ENCODE data around the gene CHSY1. TPM values are rescaled to one million over a fixed set of nuclear protein-coding genes. Genes with fewer than 3 reads are reported as not detected.

CHSY1 gene
- total and polyA plus RNA-seq, 2 donors (not counting 1 experiment from before 2014, with no cell fraction given), result 4.7 to 20.3 TPM

GRCh38 chr15:101182215-101182614, 69.6 kb downstream of the CHSY1 start:
- Mint-ChIP-seq H3K9me3 (ENCODE audit: insufficient read depth) (no peaks in the 10 kb centered on the region), H3K27ac (no peak overlapping the region), H3K4me3 (no peak overlapping the region), H3K27me3 (no peaks in the 10 kb centered on the region), H3K4me1 (peaks cover 1% of the 10 kb centered on the region)
- intact Hi-C loops (cut with micrococcal nuclease), result no loop called here
- H3K4me2 ChIP-seq (replicated peaks; ENCODE audit: low read depth, low read length, poor library complexity, severe bottlenecking), result no peak overlapping the region
- no peak for TF ChIP-seq EZH2 (IDR thresholded peaks at IDR 0.05; ENCODE audit: borderline replicate concordance, insufficient read depth, low read depth, low read length, poor library complexity, severe bottlenecking)
- no peak for TF ChIP-seq CTCF (IDR thresholded peaks at IDR 0.05)
- peaks cover 17% of the 10 kb centered on the region for H4K20me1 ChIP-seq (ENCODE audit: control insufficient read depth, insufficient read depth, low read length, poor library complexity, severe bottlenecking)
- H3K4me3 ChIP-seq (ENCODE audit: control extremely low read depth in 1 of 5, extremely low read depth in 1 of 5, insufficient read depth in 1 of 5, low read depth in 2 of 5, low read length in 4 of 5), result no peak overlapping the region
- H3K79me2 ChIP-seq (ENCODE audit: control insufficient read depth, insufficient read depth, low read length), result peaks cover 30% of the 10 kb centered on the region
- peaks cover 0 to 21% of the 10 kb centered on the region in 2 experiments for H3K36me3 ChIP-seq (replicated peaks in 1 of 2; ENCODE audit: control extremely low read depth in 1 of 2, control insufficient read depth in 1 of 2, extremely low read depth in 1 of 2, insufficient read depth in 2 of 2, low read length in 1 of 2)
- H3K9ac ChIP-seq (ENCODE audit: low read length), result no peak overlapping the region
- ATAC-seq (ENCODE audit: low read depth) (no peak), DNase-seq (no peak)
- H2AFZ ChIP-seq (ENCODE audit: insufficient read depth, low read depth, low read length, poor library complexity, severe bottlenecking), result no peak overlapping the region
- H3K27ac ChIP-seq (ENCODE audit: low read length in 2 of 2), result no peak overlapping the region
- CTCF ChIA-PET, result no interaction called here
- H3K27me3 ChIP-seq (replicated peaks in 1 of 4; ENCODE audit: control extremely low read depth in 1 of 4, control insufficient read depth in 3 of 4, insufficient read depth in 4 of 4, low read length in 3 of 4), result no peaks in the 10 kb centered on the region
- POLR2A ChIA-PET, result no interaction called here
- H3K9me3 ChIP-seq (ENCODE audit: control extremely low read depth in 1 of 3, control insufficient read depth in 2 of 3, insufficient read depth in 1 of 3, low read length in 2 of 3), result no peaks in the 10 kb centered on the region
- no peaks in the 10 kb centered on the region for H3K4me1 ChIP-seq (ENCODE audit: control insufficient read depth in 2 of 2, insufficient read depth in 2 of 2, low read length in 2 of 2)
- 75% methylated on average over 4 of the region's 4 CpGs for WGBS (ENCODE audit: insufficient coverage)

- H3K4me1 Mint-ChIP-seq, result peaks cover 6% of the 10 kb centered on the region
- ATAC-seq (ENCODE audit: low read depth), result no peak
Measured at GRCh38 chr15:101181349-101181748, 70.5 kb downstream of the CHSY1 start.

More at GRCh38 chr15:101181349-101181748, 70.5 kb downstream of the CHSY1 start:
- no peak overlapping the region for H3K4me3 ChIP-seq (ENCODE audit: control extremely low read depth in 1 of 5, extremely low read depth in 1 of 5, insufficient read depth in 1 of 5, low read depth in 2 of 5, low read length in 4 of 5)
- no peak overlapping the region for H3K27ac Mint-ChIP-seq
- H3K36me3 ChIP-seq (replicated peaks in 1 of 2; ENCODE audit: control extremely low read depth in 1 of 2, control insufficient read depth in 1 of 2, extremely low read depth in 1 of 2, insufficient read depth in 2 of 2, low read length in 1 of 2), result peaks cover 0 to 21% of the 10 kb centered on the region in 2 experiments
- H3K9me3 ChIP-seq (ENCODE audit: control extremely low read depth in 1 of 3, control insufficient read depth in 2 of 3, insufficient read depth in 1 of 3, low read length in 2 of 3), result no peaks in the 10 kb centered on the region
- intact Hi-C loops (cut with micrococcal nuclease), result no loop called here
- TF ChIP-seq CTCF (IDR thresholded peaks at IDR 0.05) (no peak), EZH2 (IDR thresholded peaks at IDR 0.05; ENCODE audit: borderline replicate concordance, insufficient read depth, low read depth, low read length, poor library complexity, severe bottlenecking) (no peak)
- H3K4me1 ChIP-seq (ENCODE audit: control insufficient read depth in 2 of 2, insufficient read depth in 2 of 2, low read length in 2 of 2), result peaks cover 0 to 2% of the 10 kb centered on the region in 2 donors
- peaks cover 17% of the 10 kb centered on the region for H4K20me1 ChIP-seq (ENCODE audit: control insufficient read depth, insufficient read depth, low read length, poor library complexity, severe bottlenecking)
- no peak overlapping the region for H3K4me3 Mint-ChIP-seq
- H3K27me3 Mint-ChIP-seq, result no peaks in the 10 kb centered on the region
- ChIA-PET CTCF (interaction anchor here (0.9 kb wide), 1 partner anchor 14 kb away, joined by 3 read pairs; no protein-coding TSS in a partner anchor), POLR2A (no interaction called here)
- H3K27ac ChIP-seq (ENCODE audit: low read length in 2 of 2), result no peak overlapping the region
- H3K9ac ChIP-seq (ENCODE audit: low read length), result no peak overlapping the region
- H3K4me2 ChIP-seq (replicated peaks; ENCODE audit: low read depth, low read length, poor library complexity, severe bottlenecking), result no peak overlapping the region
- no peaks in the 10 kb centered on the region for H3K9me3 Mint-ChIP-seq (ENCODE audit: insufficient read depth)
- no peak overlapping the region for H2AFZ ChIP-seq (ENCODE audit: insufficient read depth, low read depth, low read length, poor library complexity, severe bottlenecking)
- peaks cover 23% of the 10 kb centered on the region for H3K79me2 ChIP-seq (ENCODE audit: control insufficient read depth, insufficient read depth, low read length)
- WGBS (ENCODE audit: insufficient coverage), result 100% methylated on average over 4 of the region's 4 CpGs
- no peaks in the 10 kb centered on the region for H3K27me3 ChIP-seq (replicated peaks in 1 of 4; ENCODE audit: control extremely low read depth in 1 of 4, control insufficient read depth in 3 of 4, insufficient read depth in 4 of 4, low read length in 3 of 4)
- no peak for DNase-seq
